ENCODE results near the gene KLHL29.

GRCh38 chr2:23596316-23596885 is 211.4 kb downstream of the KLHL29 start:
- TF ChIP-seq REST (IDR thresholded peaks at IDR 0.05; ENCODE audit: low read depth, low read length): no peak
- TF ChIP-seq USF2 (IDR thresholded peaks at IDR 0.05; ENCODE audit: borderline replicate concordance, low read depth, low read length): no peak
- TF ChIP-seq CTCF (IDR thresholded peaks at IDR 0.05 in 2 of 3, conservative IDR thresholded peaks at IDR 0.05 in 1 of 3; ENCODE audit: control insufficient read depth in 2 of 3, extremely low read depth in 1 of 3, insufficient read depth in 1 of 3, low read depth in 3 of 3, low read length in 3 of 3): no peak
- no peak for TF ChIP-seq SIN3A (IDR thresholded peaks at IDR 0.05; ENCODE audit: low read depth, low read length)
- TF ChIP-seq RELA (IDR thresholded peaks at IDR 0.05; ENCODE audit: borderline replicate concordance, partially characterized antibody): no peak
- TF ChIP-seq FOS (IDR thresholded peaks at IDR 0.05; ENCODE audit: borderline replicate concordance, extremely low read depth, insufficient read length): no peak
- TF ChIP-seq RCOR1 (conservative IDR thresholded peaks at IDR 0.05; ENCODE audit: low read depth, low read length): no peak
- no peak for TF ChIP-seq SP1 (IDR thresholded peaks at IDR 0.05; ENCODE audit: low read depth, low read length)
- no peak for TF ChIP-seq TARDBP (IDR thresholded peaks at IDR 0.05; ENCODE audit: borderline replicate concordance)
- TF ChIP-seq GABPA (IDR thresholded peaks at IDR 0.05; ENCODE audit: low read depth): no peak
- no peak for TF ChIP-seq GATAD2B (conservative IDR thresholded peaks at IDR 0.05; ENCODE audit: low read depth)
- no peak for TF ChIP-seq POLR2AphosphoS5 (IDR thresholded peaks at IDR 0.05; ENCODE audit: low read length)
- no peak for TF ChIP-seq FOXM1 (IDR thresholded peaks at IDR 0.05; ENCODE audit: low read depth, low read length)
